Epidermal melanocyte (primary cell): ENCODE measurements around the gene EPHB2.
"Not testable (repeated sequence)": the region's sequence is repeated elsewhere in the genome, so short reads cannot be mapped to it uniquely, and the experiment has no call there.

Source experiments
- DNase-seq: peaks from one replicate; pipeline ENCODE4 v3.0.0; 2011; ENCODE audit warnings: low spot score; ENCODE audit not compliant: insufficient read length

The EPHB2 gene

GRCh38 chr1:22689505-22689904, 21.1 kb upstream of the EPHB2 start:
- DNase-seq, result peak; percentile 42

GRCh38 chr1:22691031-22691753, 19.4 kb upstream of the EPHB2 start:
- DNase-seq, result no peak

- no peak for DNase-seq
Observed at GRCh38 chr1:22694172-22694571, 16.5 kb upstream of the EPHB2 start.

- no peak for DNase-seq
Observed at GRCh38 chr1:22696610-22697009, 14.0 kb upstream of the EPHB2 start.

- DNase-seq, result no peak
Observed at GRCh38 chr1:22697980-22698379, 12.7 kb upstream of the EPHB2 start.

- no peak for DNase-seq
Observed at GRCh38 chr1:22699681-22700520, 10.7 kb upstream of the EPHB2 start.

GRCh38 chr1:22702296-22703085, 8.1 kb upstream of the EPHB2 start:
- no peak for DNase-seq

GRCh38 chr1:22704440-22705067, 6.1 kb upstream of the EPHB2 start:
- peak; percentile 87 for DNase-seq

GRCh38 chr1:22705586-22705985, 5.1 kb upstream of the EPHB2 start:
- DNase-seq, result no peak

GRCh38 chr1:22706100-22706499, 4.5 kb upstream of the EPHB2 start:
- DNase-seq, result not testable (repeated sequence)

GRCh38 chr1:22708777-22709176, 1.9 kb upstream of the EPHB2 start:
- no peak for DNase-seq

- no peak for DNase-seq
Observed at GRCh38 chr1:22709227-22709626, 1.4 kb upstream of the EPHB2 start.

GRCh38 chr1:22709891-22710700, 543 bp upstream of the EPHB2 start:
- no peak for DNase-seq

GRCh38 chr1:22711071-22711470, 432 bp downstream of the EPHB2 start:
- no peak for DNase-seq

- no peak for DNase-seq
Observed at GRCh38 chr1:22711591-22712501, 1.2 kb downstream of the EPHB2 start.

GRCh38 chr1:22712502-22713271, 2.0 kb downstream of the EPHB2 start:
- no peak for DNase-seq

GRCh38 chr1:22714455-22714854, 3.8 kb downstream of the EPHB2 start:
- no peak for DNase-seq

GRCh38 chr1:22717037-22717760, 6.6 kb downstream of the EPHB2 start:
- no peak for DNase-seq
